ENCODE measurements around the gene PRKAR2A. TPM values are rescaled to one million over a fixed set of nuclear protein-coding genes. Genes with fewer than 3 reads are reported as not detected.
A peak's percentile ranks its signal among the peaks of the same experiment; 100 is the strongest.
"Not testable (repeated sequence)": the region's sequence is repeated elsewhere in the genome, so short reads cannot be mapped to it uniquely, and the experiment has no call there.

PRKAR2A gene
- total RNA-seq, 1 donor from 2014 or later, result 35.6 TPM

GRCh38 chr3:48835650-48836366, 11.9 kb downstream of the PRKAR2A start:
- no peak for DNase-seq

- no peak for DNase-seq
Observed at GRCh38 chr3:48832684-48833083, 15.0 kb downstream of the PRKAR2A start.

GRCh38 chr3:48830715-48831114, 17.0 kb downstream of the PRKAR2A start:
- no peak for DNase-seq

GRCh38 chr3:48829525-48829924, 18.1 kb downstream of the PRKAR2A start:
- DNase-seq, result not testable (repeated sequence)

- not testable (repeated sequence) for DNase-seq
Observed at GRCh38 chr3:48827874-48828273, 19.8 kb downstream of the PRKAR2A start.

- peak; percentile 82 for DNase-seq
Observed at GRCh38 chr3:48826451-48826850, 21.2 kb downstream of the PRKAR2A start.

GRCh38 chr3:48820612-48821324, 26.9 kb downstream of the PRKAR2A start:
- peak; percentile 83 for DNase-seq

- no peak for DNase-seq
Observed at GRCh38 chr3:48819234-48820221, 28.1 kb downstream of the PRKAR2A start.

GRCh38 chr3:48811524-48811923, 36.1 kb downstream of the PRKAR2A start:
- DNase-seq, result no peak

GRCh38 chr3:48804930-48805329, 42.7 kb downstream of the PRKAR2A start:
- DNase-seq, result no peak

GRCh38 chr3:48800831-48801230, 46.8 kb downstream of the PRKAR2A start:
- DNase-seq, result not testable (repeated sequence)

- peak; percentile 74 for DNase-seq
Observed at GRCh38 chr3:48798998-48799397, 48.7 kb downstream of the PRKAR2A start.

GRCh38 chr3:48797626-48798025, 50.0 kb downstream of the PRKAR2A start:
- peak; percentile 51 for DNase-seq

GRCh38 chr3:48795997-48796732, 51.5 kb downstream of the PRKAR2A start:
- DNase-seq, result no peak

GRCh38 chr3:48793484-48793883, 54.2 kb downstream of the PRKAR2A start:
- DNase-seq, result not testable (repeated sequence)

- no peak for DNase-seq
Observed at GRCh38 chr3:48789665-48790064, 58.0 kb downstream of the PRKAR2A start.

GRCh38 chr3:48788544-48789162, 59.0 kb downstream of the PRKAR2A start:
- no peak for DNase-seq

- no peak for DNase-seq
Observed at GRCh38 chr3:48784426-48785120, 63.1 kb downstream of the PRKAR2A start.

- DNase-seq, result no peak
Observed at GRCh38 chr3:48783304-48783703, 64.4 kb downstream of the PRKAR2A start.

- no peak for DNase-seq
Observed at GRCh38 chr3:48782046-48782445, 65.6 kb downstream of the PRKAR2A start.

GRCh38 chr3:48778565-48778964, 69.1 kb downstream of the PRKAR2A start:
- not testable (repeated sequence) for DNase-seq

Data from dermis blood vessel endothelial cell (primary cell).